NCI-H1417 (cell line): Measurements from ENCODE around the gene TMPRSS4.

ENCODE experiments used
- DNase-seq, 3 experiments: peaks; one replicate each; lab custom pipeline; 2025; lab: John Stamatoyannopoulos, UW

The TMPRSS4 gene

DNA sequence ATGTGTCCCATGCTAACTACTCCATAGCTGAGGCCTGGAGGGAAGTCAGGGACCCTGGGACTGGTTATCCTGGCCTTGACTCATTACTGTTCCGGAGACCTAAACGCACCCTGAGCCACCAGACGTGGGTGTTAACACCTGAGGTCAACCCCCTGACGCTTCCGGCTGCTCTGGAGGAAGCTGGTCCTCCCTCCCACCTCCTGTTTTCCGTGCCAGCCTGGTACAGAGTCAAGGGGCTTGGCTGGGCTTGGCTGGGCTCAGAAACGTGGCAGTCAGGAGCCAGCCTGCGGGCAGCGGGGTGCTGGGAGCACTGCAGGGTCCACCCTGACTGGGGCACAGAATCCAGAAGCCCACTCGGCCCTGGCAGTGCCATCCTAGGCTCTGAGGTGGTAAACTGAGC is 2.6 kb downstream of the TMPRSS4 start:
- no peak for DNase-seq

- no peak for DNase-seq
Measured at GRCh38 chr11:118080296-118080695, 3.4 kb downstream of the TMPRSS4 start.

DNA sequence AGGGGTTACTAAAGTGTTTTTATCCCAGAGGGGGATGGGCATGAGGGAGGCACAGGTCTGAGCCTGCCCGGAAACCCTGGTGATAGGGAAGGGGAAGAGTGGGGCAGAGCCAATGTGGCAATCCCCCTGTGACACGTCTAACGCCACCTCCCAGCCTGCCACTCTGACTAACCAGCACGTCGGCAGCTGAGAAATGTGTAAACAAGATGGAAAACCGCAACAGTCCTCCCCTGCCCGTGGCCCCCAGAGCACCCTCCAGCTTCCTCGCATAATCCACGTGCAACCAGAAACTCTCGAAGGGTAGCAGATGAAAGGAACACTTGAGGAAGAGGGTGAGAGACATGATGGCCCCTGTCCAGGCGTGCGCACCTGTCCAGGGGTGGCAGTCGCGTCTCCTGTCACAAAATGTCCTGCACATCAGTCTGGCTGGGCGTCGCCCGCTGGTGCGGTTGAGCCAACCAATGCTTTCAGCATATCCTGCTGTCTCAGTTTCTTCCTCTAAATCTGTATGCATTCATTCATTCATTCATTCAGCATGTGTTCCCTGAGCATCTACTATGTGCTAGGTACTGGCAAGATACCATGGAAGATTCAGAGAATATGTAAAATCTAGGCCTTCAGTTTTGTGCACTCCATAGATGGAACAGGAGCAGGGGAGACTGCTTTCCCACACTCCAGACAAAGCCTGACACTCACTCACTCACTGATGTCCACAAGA is 4.5 kb downstream of the TMPRSS4 start:
- no peak for DNase-seq

DNA sequence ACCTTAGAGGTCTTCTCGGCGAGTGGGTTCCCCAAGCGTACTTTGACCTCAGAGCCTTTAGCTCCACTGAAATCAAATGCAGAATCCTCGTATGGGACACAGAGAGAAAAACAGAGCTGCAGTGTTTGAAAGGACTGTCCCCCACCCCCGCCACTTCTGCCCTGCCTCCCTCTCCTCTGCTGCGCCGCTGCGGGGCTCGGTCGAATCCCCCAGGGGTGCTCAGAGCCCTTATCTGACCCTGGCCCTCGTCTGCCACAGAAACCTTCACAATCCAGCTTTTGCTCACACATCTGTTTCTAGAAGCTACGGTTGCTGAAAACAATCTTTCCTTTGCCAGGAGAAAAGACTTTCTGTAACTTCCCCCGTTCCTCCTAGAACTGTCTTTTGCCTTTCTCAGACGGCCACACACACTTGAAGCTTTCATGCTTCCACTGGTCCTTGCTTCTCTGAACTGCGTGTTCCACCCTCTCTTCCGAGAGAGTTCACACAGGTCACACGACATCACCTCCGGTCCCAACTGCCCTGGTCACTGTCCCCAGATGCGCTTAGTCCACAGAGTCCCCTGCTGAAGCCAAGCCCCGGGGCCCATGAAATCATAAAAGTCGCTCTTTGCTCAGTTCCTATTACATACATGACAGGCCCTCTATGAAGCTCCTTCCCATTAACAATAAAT is 6.1 kb downstream of the TMPRSS4 start:
- DNase-seq = no peak

DNA sequence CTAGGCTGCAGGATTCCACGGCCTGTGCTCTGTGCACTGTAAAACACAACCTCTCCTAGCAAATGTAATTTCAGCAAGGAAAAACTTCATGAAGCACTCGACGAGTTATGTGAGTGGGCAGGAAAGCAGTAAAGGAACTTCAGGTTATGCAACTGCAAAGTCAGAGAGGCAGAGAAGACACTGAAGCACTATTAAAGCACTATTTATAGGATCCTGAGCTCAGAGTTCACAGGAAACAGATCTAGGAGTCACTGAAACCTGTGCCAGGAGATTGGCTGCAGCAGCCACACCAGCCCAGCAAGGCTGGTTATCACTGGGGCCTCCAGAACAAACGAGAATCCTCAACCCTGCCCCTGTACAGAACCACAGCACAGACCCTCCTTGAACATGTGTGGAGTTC is 7.4 kb downstream of the TMPRSS4 start:
- DNase-seq = no peak

GRCh38 chr11:118084656-118085055 is 7.8 kb downstream of the TMPRSS4 start:
- DNase-seq = no peak

- DNase-seq = peak; percentile 35 to 93 (median 76)
Measured at GRCh38 chr11:118086913-118087768, 10.3 kb downstream of the TMPRSS4 start, which contains the start of gene SMIM35. SMIM35 (minus strand) TSS chr11:118086963; CDS start chr11:118086757, 206 bp downstream.

GRCh38 chr11:118087931-118088330 is 11.1 kb downstream of the TMPRSS4 start:
- DNase-seq = no peak

- no peak for DNase-seq
Measured at GRCh38 chr11:118088531-118088930, 11.7 kb downstream of the TMPRSS4 start.

- DNase-seq = no peak
Measured at GRCh38 chr11:118090545-118091162, 13.8 kb downstream of the TMPRSS4 start.

- DNase-seq = no peak
Measured at GRCh38 chr11:118091690-118092089, 14.8 kb downstream of the TMPRSS4 start.

DNA sequence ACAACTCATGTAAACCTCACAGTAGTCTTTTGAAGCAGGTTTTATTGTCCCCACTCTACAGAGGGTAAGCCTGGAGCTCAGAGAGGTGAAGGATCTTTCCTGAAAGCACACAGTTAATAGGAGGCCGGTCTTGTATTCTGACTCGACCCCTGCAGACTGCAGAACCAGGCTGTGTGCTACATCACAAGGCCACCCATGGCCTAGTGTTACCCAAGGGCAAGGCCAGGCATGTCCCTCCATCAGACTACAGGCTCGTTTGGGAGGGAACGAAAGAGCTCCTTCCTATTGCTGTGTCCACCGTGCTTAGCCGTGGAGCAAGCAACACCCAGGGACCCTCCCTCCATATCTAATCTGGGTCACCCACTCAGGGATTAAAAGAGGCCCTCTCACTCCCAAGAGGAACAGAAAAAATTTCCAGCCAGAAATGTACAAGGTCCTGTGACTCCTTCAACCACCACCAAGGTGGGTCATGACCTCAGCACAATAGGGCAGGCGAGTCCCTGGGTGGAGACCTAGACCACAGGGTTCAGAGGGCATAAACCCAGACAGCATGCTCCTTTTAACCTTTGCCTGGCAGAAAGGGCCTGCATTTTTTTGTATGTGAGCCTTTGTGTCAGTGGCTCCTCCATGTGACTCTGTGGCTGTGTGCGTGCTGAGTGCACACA is 16.2 kb downstream of the TMPRSS4 start:
- DNase-seq = no peak

DNA sequence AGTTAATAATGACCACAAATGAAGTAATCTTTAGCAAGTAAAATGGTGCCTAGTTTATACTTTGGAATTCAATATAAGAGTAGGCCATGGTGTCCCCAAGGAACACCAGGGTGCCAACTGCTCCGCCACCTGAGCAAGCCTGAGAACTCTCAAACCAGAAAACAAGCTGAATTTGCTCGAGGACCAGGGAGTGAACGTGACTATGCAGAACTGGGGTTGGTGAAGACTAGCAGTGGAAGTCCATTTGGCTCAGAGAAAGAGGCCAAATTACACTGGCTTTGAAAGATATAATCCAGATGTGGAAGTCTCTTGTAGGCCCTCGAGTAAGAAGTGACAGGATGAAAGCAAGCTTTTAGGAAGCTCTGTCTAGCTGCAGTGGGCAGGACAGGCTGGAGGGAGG is 18.6 kb downstream of the TMPRSS4 start:
- no peak for DNase-seq

- DNase-seq = no peak
Measured at GRCh38 chr11:118095967-118096367, 19.1 kb downstream of the TMPRSS4 start.

DNA sequence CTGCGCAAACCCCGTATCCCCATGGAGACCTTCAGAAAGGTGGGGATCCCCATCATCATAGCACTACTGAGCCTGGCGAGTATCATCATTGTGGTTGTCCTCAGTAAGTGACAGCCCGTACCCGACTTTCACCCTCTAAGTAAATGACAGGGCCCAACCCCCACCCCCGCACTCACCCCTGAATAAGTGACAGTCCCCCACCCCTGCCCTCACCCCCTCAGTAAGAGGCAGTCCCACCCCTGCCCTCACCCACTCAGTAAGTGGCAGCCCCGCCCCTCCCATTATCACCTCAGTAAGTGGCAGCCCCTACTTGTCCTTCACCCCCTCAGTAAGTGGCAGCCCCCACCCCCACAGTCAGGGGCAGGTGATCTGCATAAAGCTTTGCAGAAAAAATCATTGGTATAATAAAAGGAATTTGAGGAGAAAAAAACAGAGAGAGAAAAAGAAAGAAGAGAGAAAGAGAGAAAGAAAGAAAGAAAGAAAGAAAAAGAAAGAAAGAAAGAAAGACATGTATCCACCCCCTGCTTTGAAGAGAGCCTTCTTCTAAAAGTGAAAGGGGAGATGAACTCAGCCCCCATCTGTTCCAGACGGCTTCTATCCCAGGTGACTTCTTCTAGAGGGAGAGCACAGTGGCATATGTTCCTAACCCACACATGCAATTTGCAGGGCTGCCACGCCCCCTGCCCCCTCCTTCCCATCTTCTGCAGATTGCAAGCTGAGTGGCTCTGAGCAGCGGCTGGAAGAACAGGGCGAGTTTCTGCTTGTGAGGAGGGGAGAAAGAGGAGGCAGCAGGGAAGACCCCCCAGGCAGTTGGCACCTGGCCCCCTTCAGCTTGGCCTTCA is 22.3 kb downstream of the TMPRSS4 start:
- peak; percentile 66 to 89 (median 76) for DNase-seq

GRCh38 chr11:118099838-118100556 is 23.1 kb downstream of the TMPRSS4 start:
- no peak for DNase-seq

DNA sequence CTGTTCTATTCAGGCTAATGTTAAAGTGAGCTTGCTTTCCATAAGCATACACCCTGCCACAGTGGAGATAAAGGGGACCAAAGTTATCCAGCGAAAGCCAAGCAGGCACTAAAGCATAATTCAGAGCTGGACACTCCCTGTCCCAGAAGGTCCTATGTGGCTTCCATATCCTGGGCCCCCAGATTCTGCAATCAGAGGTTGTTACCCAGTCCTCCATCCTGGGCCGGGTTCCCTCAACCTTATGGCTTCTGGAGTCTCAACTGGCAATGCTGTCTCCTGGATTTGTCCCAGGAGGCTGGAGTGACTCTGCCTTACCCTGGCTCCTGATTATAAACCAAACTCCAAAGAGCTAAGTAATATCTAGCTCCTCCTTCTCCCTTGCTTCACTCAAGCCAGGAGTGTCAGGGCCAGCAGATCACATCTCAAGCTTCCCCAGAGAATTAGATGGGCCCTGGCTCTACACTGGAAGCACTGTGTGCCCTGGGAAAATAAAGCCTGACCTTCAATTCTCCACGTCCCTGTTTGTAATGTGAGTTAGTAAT is 23.9 kb downstream of the TMPRSS4 start:
- no peak for DNase-seq

GRCh38 chr11:118102721-118103261 is 25.9 kb downstream of the TMPRSS4 start:
- no peak for DNase-seq

DNA sequence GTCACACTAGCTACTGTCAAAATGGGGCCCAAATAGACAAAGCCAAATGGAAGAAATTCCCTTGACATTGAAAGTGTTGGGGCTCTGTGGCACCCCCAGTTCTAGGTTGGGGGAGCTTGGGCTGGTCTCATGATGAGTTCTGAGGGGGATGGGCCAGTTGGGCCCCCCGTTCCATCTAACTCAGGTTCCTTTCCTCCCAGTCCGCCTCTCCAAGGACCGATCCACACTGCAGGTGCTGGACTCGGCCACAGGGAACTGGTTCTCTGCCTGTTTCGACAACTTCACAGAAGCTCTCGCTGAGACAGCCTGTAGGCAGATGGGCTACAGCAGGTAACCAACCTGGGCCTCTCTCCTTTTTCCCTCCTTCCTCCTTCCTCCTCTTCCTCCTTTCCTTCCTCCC is 27.6 kb downstream of the TMPRSS4 start:
- DNase-seq = no peak
